H1 (cell line): ENCODE data around the gene THTPA.

Source experiments
- GABPA ChIP-seq: IDR thresholded peaks from 2 replicates; pipeline ENCODE4 v1.6.1; 2011; ENCODE audit warnings: mild to moderate bottlenecking, low read length, moderate library complexity, borderline replicate concordance; ENCODE audit not compliant: insufficient read depth
- HDAC6 ChIP-seq: IDR thresholded peaks from one replicate; pipeline ENCODE4 v1.7.1; 2012; ENCODE audit warnings: low read depth, mild to moderate bottlenecking, inconsistent platforms, low read length, moderate library complexity
- JUN ChIP-seq: IDR thresholded peaks from 2 replicates; pipeline ENCODE4 v1.6.1; 2011; ENCODE audit warnings: low read depth, mild to moderate bottlenecking, improper control_type of control experiment, low read length
- JUND ChIP-seq: IDR thresholded peaks from 2 replicates; pipeline ENCODE4 v1.6.1; 2011; ENCODE audit warnings: mild to moderate bottlenecking, improper control_type of control experiment, low read length
- SP1 ChIP-seq: IDR thresholded peaks from 2 replicates; pipeline ENCODE4 v1.6.1; 2011; ENCODE audit warnings: low read depth, low read length
- TF ChIP-seq, protein P1 (sequence below): IDR thresholded peaks from 2 replicates; pipeline ENCODE4 v1.6.1; 2011; ENCODE audit warnings: low read depth, mild to moderate bottlenecking, low read length; ENCODE audit not compliant: insufficient read depth
- TF ChIP-seq, protein P2 (sequence below), 3 experiments: IDR thresholded peaks; 1 replicate in 2 of 3; 2 replicates in 1 of 3; pipeline versions ENCODE4 v1.5.1 to v1.6.1; 2011; ENCODE audit warnings: low read length in 3 of 3, mild to moderate bottlenecking in 3 of 3, inconsistent platforms in 2 of 3, low read depth in 1 of 3, moderate library complexity in 1 of 3; ENCODE audit not compliant: insufficient read depth in 1 of 3; ENCODE audit errors: control extremely low read depth in 1 of 3
- TF ChIP-seq, protein P3 (sequence below): IDR thresholded peaks from 2 replicates; pipeline ENCODE4 v1.6.1; 2012; ENCODE audit warnings: inconsistent platforms

- TF ChIP-seq, protein P1, sequence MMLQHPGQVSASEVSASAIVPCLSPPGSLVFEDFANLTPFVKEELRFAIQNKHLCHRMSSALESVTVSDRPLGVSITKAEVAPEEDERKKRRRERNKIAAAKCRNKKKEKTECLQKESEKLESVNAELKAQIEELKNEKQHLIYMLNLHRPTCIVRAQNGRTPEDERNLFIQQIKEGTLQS: no peak
- TF ChIP-seq HDAC6 (no peak), GABPA (no peak), JUN (no peak), JUND (no peak), SP1 (no peak)
- TF ChIP-seq, protein P2, sequence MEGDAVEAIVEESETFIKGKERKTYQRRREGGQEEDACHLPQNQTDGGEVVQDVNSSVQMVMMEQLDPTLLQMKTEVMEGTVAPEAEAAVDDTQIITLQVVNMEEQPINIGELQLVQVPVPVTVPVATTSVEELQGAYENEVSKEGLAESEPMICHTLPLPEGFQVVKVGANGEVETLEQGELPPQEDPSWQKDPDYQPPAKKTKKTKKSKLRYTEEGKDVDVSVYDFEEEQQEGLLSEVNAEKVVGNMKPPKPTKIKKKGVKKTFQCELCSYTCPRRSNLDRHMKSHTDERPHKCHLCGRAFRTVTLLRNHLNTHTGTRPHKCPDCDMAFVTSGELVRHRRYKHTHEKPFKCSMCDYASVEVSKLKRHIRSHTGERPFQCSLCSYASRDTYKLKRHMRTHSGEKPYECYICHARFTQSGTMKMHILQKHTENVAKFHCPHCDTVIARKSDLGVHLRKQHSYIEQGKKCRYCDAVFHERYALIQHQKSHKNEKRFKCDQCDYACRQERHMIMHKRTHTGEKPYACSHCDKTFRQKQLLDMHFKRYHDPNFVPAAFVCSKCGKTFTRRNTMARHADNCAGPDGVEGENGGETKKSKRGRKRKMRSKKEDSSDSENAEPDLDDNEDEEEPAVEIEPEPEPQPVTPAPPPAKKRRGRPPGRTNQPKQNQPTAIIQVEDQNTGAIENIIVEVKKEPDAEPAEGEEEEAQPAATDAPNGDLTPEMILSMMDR (IDR thresholded peaks at IDR 0.05; ENCODE audit: control extremely low read depth in 1 of 3, insufficient read depth in 1 of 3, low read depth in 1 of 3, low read length in 3 of 3): no peak
- TF ChIP-seq, protein P3, sequence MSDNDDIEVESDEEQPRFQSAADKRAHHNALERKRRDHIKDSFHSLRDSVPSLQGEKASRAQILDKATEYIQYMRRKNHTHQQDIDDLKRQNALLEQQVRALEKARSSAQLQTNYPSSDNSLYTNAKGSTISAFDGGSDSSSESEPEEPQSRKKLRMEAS: no peak
Measured at GRCh38 chr14:23522643-23523198, 33.4 kb upstream of the THTPA start.
